HG03045 (cell line): ENCODE measurements around the gene AFAP1L2.
"Not testable (repeated sequence)": the region's sequence is repeated elsewhere in the genome, so short reads cannot be mapped to it uniquely, and the experiment has no call there.

Experiments
- ATAC-seq: cut with Tn5 transposase; IDR thresholded peaks from one replicate; pipeline ENCODE4 v1.9.1; 2021; ENCODE audit warnings: mild to moderate bottlenecking, moderate library complexity; ENCODE audit not compliant: unreplicated experiment

AFAP1L2 gene

GRCh38 chr10:114342976-114343375 lies 61.3 kb downstream of the AFAP1L2 start:
- ATAC-seq = no peak

- ATAC-seq = no peak
These were observed 63.5 kb downstream of the AFAP1L2 start for GRCh38 chr10:114340816-114341215.

- ATAC-seq = no peak
These were observed 66.5 kb downstream of the AFAP1L2 start for GRCh38 chr10:114337510-114338462.

DNA sequence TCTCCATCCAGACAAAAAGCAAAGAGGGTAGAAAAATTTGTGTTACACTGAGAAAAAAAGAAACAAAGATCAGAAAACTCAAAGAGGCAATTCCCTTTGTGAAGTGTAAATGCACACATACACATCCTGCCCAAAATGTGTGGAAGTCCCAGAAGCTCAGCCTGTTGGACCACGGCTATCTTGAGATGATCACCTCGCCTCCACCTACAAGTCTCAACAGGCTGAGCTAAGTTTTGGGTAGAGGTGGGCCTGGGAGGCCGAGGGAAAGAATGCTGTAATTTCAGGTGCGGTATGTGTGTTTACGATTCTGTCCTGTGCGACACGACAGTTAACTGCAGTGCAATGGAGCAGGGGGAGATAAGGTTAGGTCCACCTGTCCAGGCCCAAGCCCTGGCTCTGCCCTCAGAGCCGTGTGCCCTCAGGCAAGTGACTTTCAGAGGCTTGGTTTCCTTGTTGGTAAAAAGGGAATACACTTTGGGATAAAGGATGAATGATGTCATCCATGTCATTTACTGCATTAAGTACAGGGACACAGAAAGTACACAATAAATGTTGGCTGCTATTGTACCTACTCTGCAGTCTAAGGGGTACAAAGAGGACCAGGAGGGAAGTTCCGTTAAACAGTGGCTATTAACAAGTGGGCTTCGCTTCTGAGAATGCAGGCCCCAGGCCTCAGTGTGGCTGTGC lies 67.3 kb downstream of the AFAP1L2 start:
- no peak for ATAC-seq

GRCh38 chr10:114335614-114336013 lies 68.7 kb downstream of the AFAP1L2 start:
- no peak for ATAC-seq

GRCh38 chr10:114334301-114334700 lies 70.0 kb downstream of the AFAP1L2 start:
- no peak for ATAC-seq

GRCh38 chr10:114333441-114333840 lies 70.9 kb downstream of the AFAP1L2 start:
- ATAC-seq = not testable (repeated sequence)

- no peak for ATAC-seq
These were observed 71.8 kb downstream of the AFAP1L2 start for GRCh38 chr10:114332301-114333192.

- no peak for ATAC-seq
These were observed 74.5 kb downstream of the AFAP1L2 start for GRCh38 chr10:114329634-114330365.

- ATAC-seq = no peak
These were observed 75.4 kb downstream of the AFAP1L2 start for GRCh38 chr10:114328874-114329273.

DNA sequence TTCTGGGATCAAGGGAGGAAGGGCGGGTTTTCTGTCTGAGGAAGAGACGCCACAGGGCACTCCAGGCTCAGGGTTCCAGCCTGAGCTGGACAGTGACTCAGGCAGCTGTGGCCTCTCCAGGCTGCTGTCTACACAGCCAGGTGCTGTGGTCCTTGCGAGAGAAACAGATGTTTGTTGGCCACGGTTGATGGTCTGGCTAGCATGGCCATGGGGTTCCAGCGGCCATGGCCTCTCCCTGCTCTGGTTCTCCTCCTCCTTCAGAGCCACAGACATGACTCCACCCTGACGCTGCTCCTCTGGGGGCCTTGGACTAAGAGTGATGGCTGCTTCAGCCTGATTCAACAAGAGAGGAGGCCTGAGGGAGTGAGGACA lies 75.9 kb downstream of the AFAP1L2 start:
- no peak for ATAC-seq

DNA sequence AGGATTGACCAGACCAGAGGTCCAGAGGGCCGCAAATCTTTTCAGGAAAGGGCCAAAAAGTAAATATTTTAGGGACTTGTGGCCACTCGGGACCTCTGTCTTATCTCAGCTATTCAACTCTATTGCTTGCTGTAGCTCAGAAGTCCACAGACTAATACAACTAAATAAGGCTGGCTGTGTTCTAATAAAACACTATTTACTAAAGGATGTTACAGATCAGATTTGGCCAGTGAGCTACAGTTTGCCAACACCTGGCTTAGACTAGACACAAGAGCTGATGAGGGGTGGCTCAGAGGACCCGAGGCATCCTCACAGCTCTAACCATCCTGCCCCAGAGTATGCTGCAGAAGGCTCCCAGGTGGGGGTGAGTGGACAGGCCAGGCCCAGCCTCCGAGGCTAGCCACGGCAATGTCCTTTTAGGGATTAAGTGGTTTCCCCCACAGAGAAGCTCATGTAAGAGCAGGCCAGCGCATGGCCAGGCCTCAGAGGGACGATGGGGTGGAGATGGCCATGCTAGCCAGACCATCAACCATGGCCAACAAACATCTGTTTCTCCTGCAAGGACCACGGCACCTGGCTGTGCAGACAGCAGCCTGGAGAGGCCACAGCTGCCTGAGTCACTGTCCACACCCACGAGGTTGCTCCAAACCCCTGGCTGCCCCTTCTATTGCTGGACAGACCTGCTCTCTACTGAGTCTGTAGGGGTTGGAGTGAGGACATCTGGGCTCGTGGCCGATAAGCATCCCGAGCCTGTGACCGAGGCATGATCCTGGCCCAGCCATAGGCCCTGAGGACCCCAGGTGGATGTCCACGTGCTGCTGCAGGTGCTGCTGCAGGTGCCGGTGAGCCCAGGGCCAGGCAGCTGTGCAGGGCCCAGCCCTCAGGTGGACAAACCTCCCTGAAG lies 76.5 kb downstream of the AFAP1L2 start:
- no peak for ATAC-seq

DNA sequence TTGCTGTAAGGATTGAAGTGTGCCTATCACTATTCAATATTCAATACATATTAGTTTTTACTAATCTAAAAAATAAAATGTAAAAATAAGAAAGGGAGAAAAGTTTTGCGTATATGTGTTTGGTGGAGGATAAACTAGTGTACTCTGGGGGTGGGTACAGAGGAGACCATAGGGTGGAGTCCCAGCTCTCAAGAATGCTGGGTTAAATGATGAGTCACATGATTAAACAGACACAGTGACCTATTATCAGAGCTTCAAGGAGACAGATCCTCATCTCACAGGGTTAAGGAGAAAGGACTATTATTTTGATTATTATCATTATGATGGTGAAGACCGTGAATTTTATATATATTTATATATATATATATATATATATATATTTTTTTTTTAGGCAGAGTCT lies 77.5 kb downstream of the AFAP1L2 start:
- ATAC-seq = no peak

DNA sequence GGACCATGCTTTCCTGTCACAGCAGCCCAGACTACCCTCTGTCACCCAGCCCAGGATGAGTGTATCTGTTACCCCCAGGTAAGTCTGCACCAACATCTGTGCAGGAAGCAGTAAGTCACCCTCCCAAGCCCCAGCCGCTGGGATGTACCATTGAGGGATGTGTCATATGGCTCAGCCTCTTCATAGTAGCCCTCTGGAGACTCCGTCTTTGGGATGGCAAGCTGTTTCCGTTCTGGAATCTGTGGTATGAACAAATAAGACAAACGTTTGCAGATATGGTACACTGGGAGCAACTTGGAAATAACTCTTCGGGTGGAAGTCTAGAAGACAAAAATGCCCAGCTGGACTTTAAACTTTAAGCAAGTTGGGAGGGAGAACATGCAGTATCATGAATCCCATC lies 81.3 kb downstream of the AFAP1L2 start:
- ATAC-seq = no peak

- no peak for ATAC-seq
These were observed 82.0 kb downstream of the AFAP1L2 start for GRCh38 chr10:114322344-114322743.

GRCh38 chr10:114320249-114321116 lies 83.8 kb downstream of the AFAP1L2 start:
- ATAC-seq = no peak

GRCh38 chr10:114319406-114320248 lies 84.7 kb downstream of the AFAP1L2 start:
- no peak for ATAC-seq

GRCh38 chr10:114316744-114317143 lies 87.6 kb downstream of the AFAP1L2 start:
- no peak for ATAC-seq
